Esophagus squamous epithelium (tissue), 4 donors: ENCODE results near the gene CLEC20A.

Source experiments
- CTCF ChIP-seq, 6 experiments: fragments of 450-650 bp in 4 of 6; fragments of 200-600 bp in 2 of 6; sonication (generic) in 2 of 6; IDR thresholded peaks; one replicate each; pipeline ENCODE4 v1.5.1; 2016 to 2019; ENCODE audit warnings: antibody characterized with exemption in 6 of 6, mild to moderate bottlenecking in 4 of 6, moderate library complexity in 4 of 6
- POLR2A ChIP-seq, 4 donors: fragments of 450-650 bp; IDR thresholded peaks; one replicate each; pipeline ENCODE4 v1.6.1; 2017; ENCODE audit warnings: antibody characterized with exemption in 4 of 4, mild to moderate bottlenecking in 4 of 4, moderate library complexity in 3 of 4

- TF ChIP-seq POLR2A (IDR thresholded peaks at IDR 0.05) (no peak), CTCF (IDR thresholded peaks at IDR 0.05) (no peak)
Observed at GRCh38 chr1:178510155-178510554, 13.4 kb upstream of the CLEC20A start.
